ENCODE data around the gene ANKS3.

GRCh38 chr16:4684763-4685162 lies 49.3 kb downstream of the ANKS3 start:
- TF ChIP-seq POLR2A (IDR thresholded peaks at IDR 0.05; ENCODE audit: borderline replicate concordance, extremely low read depth, insufficient read depth, insufficient read length) (no peak), ZBTB33 (IDR thresholded peaks at IDR 0.05; ENCODE audit: extremely low read depth, insufficient replicate concordance, low read length) (no peak)
